HL-60/S4 treated with retinoic acid at 250 ng/mL for 4 days and 3 days (cell line): ENCODE measurements around the gene TTC22.

ENCODE experiments used
- in situ Hi-C: fragments of 300-500 bp; cut with MboI; formaldehyde crosslinking; loops from 2 replicates; pipeline ENCODE4 v1.7.0; 2022; ENCODE audit warnings: low sequenced_read_pairs

TTC22 gene

DNA sequence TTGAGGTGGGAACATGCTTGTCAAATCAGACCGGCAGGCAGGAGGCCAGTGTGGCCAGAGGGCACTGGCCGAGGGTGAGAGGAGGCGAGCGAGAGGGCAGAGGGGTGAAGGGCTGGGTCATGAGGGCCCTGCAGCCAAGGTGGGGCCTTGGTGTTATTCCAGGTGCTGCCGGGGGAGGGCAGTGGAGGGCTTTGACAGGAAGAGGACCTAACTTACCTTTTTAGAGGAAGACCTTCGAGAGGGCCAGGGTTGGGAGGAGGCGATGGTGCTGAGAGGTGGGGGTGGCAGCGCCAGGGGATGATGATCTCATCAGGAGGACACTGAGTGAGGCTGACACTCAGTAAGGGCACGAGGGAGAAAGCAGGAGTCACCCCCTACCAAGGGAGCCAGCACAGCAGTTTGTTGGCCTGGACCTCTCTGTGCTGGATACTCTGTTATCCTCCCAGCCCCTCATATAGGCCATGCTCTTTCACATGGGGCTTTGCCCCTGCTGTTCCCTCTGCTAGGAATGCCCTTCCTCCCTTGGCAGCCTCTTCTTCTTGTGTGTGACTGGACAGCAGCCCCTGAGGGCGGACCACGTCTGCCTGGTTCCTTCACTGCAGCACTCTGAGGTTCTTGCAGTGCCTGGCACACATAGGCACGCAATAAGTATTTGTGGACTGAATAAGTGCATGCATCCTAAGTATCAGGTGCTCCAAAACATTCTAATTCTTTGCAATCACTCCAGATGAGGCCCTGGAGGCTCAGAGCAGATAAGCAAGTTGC lies 7.5 kb upstream of the TTC22 start:
- in situ Hi-C loops = no loop called here

DNA sequence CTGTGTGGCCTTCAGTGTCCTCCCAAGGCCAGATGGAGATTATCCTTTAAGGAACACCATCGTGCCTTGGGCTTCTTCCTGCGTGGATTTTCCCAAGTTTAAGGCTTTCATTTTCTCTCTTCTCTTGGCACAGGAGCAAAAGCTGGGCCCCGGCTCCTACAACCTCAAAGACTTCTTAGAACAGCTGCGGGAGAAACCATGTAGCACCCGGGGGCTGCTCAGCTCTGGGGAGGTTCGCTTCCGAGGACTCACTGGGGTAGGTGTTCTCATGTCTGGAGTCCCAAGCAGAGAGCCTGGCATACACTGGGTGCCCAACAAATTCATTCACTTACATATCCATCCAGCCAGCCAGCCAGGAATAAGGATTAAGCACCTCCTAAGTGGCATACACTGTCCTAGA lies 6.6 kb upstream of the TTC22 start:
- in situ Hi-C loops = no loop called here

DNA sequence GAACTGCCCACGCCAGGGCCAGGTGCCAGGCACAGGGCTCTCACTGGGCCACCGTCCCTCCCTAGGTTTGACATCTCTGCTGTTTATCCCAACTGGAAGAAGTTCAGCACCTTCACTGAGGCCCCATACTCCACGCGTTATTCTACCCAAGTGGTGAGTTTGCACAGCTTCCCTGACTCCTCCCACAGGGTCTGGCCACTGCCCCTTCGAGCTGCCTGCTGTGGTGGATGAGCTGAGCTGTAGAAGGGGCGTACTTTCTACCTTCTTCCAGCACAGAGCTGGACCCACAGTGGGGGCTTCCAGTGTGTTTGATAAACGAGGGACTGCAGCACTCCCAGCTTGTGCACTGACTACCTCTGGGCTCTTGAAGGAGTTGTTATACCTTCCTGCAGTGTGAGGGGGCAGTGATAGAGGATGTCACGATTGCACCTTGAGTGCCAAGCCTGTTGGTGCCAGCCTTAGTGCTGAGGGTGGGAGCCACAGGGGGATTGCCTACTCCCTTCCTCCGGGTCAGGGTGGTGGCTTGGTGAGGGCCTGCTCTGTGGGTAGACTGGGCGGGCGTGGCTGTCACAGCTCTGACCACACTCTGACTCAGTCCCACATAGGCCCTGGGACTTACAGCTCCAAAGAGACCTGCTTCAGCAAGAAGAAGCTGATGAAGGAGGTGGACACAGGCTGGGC lies 5.9 kb upstream of the TTC22 start:
- in situ Hi-C loops = no loop called here

DNA sequence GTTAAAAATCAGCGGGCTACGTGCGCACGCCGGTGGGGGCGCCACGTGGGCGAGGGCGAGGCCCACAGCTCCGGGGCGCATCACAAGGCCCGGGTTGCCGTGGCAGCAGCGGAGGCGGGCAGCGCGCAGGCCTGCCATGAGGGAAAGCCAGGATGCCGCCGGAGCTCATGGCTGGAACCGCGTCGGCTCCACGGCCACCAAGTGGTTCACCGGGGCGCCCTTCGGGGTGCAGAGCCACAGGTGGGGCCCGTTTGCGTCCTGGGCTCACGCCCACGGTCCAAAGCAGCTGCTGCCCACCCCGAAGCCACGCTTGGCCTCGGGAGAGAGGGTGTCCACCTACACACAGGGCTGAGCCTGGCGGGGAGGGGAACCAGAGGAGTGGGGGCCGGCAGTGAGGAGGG lies 4.9 kb upstream of the TTC22 start:
- in situ Hi-C loops = no loop called here

DNA sequence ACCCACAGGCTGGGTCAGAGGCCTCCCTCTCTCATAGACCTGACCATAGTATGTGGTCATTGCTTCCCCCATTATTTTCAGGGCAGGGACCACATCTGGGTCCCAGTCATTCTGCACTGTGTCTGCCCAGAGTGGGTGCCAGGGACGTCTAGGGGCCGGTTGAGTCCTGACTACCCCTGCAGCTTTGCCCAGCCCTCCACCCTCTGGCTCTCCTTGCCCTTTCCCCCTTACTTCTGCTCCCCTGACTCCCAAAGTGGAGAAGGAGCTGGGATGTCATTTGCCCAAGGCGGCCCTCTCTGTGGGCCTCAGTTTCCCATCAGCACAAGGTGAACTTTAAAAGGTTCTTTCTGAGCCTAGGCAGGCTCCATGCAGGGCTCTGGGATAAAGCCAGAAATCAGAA lies 4.3 kb upstream of the TTC22 start:
- in situ Hi-C loops = no loop called here

DNA sequence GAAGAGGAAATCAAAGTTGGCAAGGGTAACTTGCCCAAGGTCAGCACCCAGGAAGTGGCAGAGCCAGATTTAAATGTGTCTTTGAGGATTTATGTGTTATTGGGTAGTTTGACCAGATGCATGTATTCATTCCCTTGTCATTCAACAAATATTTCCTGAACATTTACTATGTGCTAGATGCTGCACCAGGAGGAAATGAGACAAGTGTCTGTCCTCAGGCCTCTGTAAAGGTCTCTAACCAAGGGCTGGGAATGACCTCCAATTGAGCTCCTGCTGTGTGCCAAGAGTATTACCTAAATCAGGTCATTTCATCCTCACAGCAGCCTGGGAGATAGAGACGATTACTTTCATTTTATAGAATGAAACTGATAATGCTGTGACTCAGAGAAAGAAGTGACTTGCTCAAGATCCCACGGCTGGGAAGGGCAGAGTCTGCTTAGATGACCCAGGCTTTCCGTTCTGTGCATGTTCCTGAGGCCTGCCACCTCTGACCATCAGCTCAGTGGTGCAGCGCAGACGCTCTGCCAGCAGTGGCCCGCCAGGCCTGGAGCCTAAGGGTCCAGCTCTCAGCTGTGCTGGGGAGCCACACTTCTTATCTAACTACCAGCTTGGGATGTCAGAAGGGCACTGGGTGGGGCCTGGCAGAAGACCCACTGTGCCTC lies 3.5 kb upstream of the TTC22 start:
- in situ Hi-C loops = no loop called here

DNA sequence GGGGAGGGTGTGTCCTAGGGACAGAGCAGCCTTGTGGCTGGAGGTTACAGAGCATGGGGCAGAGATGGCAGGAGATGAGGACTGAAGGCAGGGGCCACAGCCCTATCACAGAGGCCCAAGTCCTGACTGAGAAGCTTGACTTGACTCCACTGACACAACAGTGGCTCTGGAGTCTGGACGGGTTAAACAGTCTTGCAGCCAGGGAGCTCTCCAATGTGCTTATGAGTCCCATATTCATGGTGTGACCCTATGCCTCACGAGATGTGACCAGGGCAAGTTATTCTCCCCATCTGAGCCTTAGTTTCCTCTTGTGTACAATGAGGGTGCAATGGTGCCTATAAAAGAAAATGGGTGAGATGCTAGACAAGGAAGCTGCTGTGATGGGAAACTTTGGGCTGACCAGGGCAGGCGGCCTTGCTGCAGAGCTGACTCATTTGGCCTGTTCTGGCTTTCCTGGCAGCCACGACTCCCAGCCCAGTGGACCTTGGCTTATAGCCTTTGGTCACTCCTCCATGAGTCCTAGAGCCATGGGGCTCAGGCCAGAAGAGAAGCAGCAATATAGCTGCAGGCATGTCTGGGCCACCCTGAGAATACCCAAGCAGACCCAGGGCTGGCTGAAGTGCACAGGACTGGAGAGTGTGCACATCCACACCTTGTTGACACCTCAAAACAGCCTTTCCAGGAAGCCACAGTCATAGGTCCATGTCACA lies 2.8 kb upstream of the TTC22 start:
- in situ Hi-C loops = no loop called here

DNA sequence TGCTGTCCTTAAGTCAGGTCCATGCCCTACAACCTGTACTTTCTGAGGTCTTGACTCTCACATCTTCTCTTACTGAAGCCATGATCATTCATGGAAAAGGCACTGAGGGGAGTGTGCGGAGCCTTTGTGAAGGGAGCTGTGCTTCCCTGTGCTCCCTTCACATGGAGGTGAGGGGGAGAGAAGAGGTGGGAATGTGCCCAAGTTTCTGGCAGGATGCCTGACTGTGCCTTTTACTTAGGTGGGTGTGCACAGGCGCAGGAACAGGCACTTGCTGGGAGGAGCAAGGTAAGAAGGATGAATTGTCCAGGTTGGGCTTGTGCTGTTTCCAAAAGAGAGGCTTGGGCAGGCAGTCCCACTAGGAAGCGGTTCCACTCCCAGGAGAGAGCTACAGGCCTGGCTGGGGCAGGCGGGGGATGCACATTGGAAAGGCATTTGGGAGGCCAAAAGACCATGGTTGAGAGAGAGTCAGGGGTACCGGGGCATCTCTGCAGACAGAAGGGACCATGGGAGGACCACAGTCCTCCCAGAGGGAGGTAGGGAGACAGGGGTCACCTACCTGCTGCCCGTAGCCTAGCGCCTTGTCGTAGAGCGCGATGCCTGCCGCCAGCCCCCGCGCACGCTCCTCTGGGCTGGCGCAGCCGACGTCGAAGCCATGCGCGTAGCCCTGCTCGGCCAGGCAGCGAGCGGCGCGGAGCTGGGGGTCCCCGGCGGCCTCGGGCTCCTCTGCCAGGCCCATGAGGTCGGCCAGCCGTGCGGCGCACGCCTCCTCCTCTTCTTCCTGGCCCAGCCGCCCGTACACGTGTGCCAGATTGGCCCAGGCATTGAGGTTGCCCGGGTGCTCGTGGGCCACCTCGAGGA lies 853 bp downstream of the TTC22 start:
- in situ Hi-C loops = no loop called here

DNA sequence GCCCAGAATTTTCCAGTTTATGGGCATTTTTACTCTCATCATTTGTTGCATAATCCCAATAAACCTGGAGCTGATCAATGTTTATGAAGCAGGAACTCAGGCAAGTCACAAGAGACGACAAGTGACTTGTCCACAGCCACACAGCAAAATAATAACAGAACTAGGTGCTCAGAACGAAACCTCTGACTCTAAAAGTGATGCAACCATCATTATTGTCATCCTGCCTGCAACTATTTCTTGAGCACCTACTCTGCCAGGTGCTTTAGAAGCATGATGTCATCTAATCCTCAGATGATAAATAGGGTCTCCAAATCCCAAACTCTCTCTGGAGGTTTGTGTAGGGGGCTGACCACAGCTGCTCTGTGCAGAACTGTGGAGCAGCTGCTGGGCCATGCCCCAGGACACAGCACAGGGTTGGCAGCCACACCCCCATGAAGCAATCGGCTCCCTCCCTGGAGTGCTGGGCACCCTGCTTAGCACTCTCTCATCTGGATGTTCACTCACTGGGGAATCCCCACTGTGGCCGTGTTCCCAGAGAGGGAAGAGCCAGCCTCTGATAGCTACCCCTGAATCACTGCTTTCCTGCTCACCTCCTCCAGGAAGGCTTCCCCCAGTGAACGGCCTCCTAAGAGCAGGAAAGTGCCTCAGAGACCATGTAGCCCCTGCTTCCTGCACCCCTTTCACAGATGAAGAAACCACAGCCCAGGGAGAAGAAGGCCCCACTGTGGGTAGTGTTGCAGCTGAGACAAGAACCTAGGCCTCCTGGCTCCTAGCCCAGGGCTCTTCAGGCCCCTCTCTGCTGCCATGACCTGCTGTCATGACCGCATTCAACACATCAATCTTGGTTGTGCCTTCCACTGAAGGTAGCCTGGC lies 2.1 kb downstream of the TTC22 start:
- in situ Hi-C loops = loop anchor here (25.0 kb wide), 1 partner anchor 937 kb away; no protein-coding TSS in a partner anchor

DNA sequence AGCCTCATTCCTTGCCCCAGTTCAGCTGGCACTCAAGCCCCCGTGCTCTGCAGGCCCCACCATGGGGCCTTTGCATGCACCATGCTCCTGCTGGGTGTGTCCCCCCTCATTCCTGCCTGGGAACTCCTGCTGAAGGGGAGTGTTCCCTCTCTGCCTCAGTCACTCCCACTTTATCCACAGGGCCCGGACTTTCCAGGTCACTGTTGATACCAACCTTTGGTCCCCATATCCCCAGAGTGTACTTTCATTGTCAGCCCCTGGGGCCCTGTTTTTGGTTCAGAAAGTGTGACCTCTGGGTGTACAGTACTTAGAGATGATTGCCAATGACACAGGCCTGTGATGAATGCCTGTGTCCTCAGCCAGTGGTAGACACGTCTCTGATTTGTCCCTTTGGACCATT lies 2.9 kb downstream of the TTC22 start:
- in situ Hi-C loops = loop anchor here (25.0 kb wide), 1 partner anchor 936 kb away; no protein-coding TSS in a partner anchor

DNA sequence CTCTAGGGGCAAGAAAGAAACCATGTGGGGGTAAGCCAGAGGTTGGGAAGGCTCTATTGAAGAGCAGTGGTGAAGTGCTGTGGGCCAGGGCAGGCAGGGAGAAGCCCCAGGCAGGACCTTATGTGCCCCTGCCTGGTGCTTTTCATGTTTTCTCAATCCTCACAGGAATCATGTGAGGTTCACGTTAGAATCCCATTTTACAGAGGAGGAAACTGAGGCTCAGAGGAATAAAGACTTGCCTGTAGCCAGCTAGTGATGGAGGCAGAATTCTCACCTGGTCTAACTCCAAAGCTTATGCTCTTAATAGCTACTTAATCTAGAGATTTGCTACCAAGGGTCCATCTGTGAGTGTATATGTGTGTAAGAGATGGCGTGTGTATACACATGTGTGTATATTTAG lies 4.2 kb downstream of the TTC22 start:
- in situ Hi-C loops = loop anchor here (25.0 kb wide), 1 partner anchor 935 kb away; no protein-coding TSS in a partner anchor

DNA sequence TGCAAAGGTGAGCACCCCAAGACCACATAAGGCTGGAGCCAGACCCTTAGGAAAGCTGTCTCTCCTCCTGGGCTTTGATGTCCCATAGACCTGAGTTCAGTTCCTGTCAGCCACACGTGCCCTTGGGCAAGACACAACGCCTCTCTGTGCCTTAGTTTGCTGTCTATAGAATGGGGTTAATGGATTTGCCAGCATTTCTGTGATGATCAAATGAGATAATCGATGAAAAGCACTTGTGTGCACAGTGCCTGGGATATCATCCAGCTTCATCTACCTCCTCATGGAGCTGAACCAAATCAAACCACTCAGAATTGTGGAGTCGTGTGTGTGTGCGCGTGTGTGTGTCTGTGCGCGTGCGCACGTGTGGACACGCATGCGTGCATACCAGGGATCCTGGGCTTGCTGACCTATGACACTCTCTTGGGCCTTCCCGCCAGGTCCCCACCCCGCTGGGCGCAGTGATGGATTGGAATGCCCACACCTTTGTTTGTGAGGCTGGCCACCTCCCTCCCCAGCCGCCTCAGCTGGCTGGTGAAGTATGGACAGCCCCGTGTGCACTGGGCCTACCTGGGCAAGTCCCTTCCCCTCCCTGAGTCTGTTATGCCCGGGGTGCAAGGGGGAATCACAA lies 5.2 kb downstream of the TTC22 start:
- in situ Hi-C loops = loop anchor here (25.0 kb wide), 1 partner anchor 934 kb away; no protein-coding TSS in a partner anchor

DNA sequence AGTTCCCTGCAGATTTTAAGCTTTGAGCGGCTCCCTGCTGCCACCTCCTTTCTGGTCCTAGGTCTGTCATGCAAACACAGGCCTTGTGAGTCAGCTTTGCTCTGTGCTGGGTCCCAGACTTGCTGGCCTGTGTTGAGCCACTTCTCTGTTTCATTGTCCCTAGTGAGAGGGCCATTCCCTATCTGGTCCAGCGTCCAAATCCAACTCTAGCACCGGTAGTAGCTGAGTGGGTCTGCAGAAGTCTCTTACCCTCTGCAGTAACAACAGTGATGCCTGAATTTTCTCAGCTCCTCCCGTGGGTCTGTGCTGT lies 5.8 kb downstream of the TTC22 start:
- in situ Hi-C loops = loop anchor here (25.0 kb wide), 1 partner anchor 933 kb away; no protein-coding TSS in a partner anchor

DNA sequence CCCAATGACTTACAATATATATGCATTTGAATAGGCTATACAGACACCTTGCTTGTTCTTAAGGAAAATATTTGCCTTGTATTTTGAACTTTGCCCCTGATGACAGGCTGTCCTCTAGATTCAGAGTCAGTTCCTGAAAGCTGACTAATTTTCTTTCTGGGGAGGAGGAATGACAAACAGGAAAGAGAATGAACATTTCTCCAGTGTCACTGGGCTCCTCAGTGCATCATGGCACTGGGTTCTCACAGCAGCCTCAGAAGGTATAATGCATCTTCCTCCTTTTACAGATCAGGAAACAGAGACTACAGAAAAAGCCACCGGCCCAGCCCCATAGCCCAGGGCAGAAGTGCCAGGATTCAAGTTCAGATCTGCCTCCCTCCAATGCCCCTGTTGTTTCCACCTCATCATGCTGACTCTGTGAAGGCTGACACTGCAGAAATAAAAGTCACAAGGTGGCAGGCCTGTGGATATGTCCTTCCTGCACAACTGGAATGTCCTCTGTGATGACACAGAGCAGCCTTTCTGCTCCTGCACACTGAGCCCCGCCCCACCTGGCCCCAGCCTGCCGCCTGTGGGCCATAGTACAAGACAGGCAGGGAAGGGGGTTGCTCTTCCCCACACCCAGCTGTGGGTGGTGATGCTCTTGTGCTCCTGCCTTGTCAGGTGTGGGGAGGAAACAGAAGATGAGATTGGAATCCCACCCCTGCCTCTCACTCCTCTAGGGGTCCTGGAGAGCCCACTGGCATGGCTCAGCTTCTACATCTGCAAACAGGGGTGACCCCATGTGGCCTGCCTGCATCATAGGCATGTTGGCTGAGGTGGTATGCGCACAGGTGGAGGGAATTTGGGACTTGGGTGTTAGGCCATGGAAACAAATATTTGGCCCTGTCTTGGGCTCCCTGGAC lies 6.4 kb downstream of the TTC22 start:
- in situ Hi-C loops = loop anchor here (25.0 kb wide), 1 partner anchor 932 kb away; no protein-coding TSS in a partner anchor

DNA sequence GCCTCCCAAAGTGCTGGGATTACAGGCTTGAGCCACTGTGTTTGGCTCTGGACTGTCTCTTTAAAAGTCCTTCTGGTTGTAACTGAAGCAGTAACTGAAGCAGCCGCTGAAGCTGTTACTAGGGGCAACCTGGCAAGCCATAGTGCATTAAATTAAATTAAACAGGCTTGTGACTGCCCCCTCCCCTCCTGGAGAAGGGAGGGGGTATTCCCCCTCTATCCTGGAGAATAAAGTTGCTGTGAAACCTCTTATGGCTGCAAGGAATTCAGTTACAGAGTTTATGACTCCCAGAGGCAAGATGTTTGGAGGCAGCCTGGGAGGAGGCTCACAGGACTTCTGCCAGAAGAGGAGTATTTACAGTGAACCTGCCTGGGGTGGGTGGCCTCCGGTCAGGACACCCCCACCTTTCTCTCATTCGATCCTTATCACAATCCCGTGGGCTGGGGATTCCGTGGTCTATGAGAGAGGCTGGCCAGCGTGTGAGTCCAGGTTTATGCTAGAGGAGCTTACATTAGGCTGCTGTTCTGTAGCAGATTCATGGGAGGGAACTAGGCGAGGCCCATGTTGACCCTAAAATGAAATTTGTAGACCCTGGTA lies 8.3 kb downstream of the TTC22 start:
- in situ Hi-C loops = loop anchor here (25.0 kb wide), 1 partner anchor 930 kb away; no protein-coding TSS in a partner anchor

DNA sequence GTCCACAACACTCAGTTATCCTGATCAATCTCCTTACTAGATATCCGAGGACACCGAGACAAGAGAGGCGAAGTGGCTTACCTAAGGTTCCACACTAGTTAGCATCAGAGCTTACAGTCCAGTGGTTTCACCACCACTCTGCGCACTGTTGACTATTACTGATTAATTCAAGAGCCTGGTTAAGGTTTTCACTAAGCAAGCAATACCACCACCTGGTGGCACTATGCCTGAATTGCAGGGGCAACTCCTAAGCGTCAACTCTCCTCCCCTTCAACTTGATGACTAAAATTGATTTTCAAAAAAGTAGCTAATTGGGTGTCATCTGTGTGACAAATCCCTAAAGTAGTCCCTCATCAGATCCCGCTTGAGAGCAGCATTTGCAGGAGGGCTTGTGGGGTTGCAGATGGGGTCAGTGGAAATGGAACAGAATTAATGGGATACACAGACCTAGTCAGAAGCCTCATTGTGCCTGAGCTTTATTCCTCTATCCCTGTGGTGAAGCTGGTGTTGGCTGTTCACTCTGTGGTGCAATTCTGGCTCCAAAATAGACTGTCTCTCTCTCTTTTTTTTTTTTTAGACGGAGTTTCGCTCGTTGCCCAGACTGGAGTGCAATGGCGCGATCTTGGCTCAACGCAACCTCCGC lies 9.1 kb downstream of the TTC22 start:
- in situ Hi-C loops = loop anchor here (25.0 kb wide), 1 partner anchor 930 kb away; no protein-coding TSS in a partner anchor

DNA sequence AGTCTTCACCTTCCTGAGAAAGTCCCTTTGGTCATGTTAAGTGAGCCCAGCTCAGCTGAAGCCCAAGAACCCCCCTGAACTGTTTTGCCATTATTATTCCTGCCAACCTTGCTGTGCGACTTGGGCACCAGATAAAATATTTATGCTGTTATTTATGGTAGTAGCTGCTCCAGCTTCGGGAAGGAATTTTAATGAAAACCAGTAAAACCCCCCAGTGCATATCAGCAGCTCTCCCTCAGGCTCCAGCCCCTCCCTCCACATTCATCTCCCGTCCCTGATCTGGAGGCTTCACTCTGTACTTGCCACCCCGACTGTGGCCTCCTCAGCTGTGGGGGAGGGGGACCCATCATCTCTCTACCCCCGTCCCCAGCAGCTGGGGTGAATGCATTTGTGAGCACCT lies 12.7 kb downstream of the TTC22 start:
- in situ Hi-C loops = loop anchor here (25.0 kb wide), 1 partner anchor 926 kb away; no protein-coding TSS in a partner anchor
